Stimulated activated CD8-positive, alpha-beta memory T cell treated with anti-CD3 and anti-CD28 coated beads, Interleukin-12 subunit alpha, Interleukin-12 subunit beta, amount 100 ng/mL, for 1 hour (primary cell): ENCODE results near the gene CFAP44.
"Not testable (repeated sequence)": the region's sequence is repeated elsewhere in the genome, so short reads cannot be mapped to it uniquely, and the experiment has no call there.

Experiments used
- DNase-seq: peaks from one replicate; pipeline ENCODE4 v3.0.0-alpha.2; 2020; ENCODE audit warnings: low read depth

CFAP44 gene, protein sequence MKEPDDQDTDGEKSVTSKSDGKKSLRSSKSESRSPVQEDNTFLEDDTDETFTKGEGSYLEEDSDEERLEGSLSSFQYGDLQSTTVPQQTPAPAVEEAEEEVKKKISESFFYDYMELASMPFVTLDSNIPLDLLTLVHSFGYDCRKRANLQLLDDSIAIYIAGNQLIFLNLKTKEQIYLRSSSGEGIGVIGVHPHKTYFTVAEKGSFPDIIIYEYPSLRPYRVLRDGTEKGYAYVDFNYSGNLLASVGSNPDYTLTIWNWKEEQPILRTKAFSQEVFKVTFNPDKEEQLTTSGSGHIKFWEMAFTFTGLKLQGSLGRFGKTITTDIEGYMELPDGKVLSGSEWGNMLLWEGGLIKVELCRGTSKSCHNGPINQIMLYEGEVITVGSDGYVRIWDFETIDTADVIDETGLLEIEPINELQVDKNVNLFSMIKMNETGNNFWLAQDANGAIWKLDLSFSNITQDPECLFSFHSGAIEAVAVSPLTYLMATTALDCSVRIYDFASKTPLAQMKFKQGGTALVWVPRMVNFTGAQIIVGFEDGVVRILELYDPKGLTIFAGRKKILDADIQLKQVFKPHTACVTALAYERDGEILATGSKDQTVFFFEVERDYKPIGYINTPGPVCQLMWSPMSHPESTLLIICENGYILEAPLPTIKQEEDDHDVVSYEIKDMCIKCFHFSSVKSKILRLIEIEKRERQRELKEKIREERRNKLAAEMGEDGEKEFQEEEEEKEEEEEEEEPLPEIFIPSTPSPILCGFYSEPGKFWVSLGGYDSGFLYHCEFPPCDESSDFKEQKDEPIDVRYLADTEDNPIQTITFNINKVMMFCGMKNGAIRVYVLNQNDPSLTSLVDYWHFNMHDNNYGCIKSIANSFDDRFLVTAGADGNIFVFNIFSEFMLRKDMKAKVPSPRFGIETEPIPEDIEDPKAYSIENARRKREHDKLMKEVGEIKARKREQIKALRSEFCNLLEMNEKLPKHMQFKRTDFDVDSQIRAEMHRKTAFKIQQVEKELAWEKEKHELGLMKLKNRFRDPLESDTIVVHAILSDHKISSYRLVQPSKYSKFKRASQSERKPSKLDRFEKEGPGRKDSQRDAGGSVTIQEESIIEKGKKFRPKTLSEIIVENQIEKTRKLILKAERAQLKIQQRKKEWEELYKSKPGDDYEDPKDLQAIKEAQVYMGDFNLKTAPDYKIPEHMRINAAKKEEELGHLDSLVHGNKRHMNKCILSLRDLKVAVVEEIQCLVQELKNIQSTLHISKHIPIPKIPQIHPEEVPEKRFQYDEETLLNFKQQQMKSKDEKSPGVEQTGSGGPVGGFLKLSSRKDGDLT (N-terminal part only)

GRCh38 chr3:113441051-113441770 lies at the start of gene CFAP44:
Gene CFAP44, minus strand, starts transcription at chr3:113441493. Its CDS starts 7,829 bp downstream, at chr3:113433664.
- peak; percentile 19 for DNase-seq

DNA sequence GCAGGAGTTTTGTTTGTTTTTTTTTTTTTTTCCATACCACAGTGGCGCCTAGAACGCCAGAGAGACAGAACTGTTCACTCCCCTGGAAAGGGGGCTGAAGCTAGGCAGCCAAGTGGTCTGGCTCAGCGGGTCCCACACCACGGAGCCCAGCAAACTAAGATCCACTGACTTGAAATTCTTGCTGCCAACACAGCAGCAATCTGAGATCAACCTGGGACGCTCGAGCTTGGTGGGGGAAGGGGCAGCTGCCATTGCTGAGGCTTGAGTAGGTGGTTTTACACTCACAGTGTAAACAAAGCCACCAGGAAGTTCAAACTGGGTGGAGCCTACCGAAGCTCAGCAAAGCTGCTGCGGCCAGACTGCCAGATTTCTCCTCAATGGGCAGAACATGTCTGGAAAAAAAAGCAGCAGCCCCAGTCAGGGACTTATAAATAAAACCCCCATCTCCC lies 43.9 kb upstream of the CFAP44 start:
- DNase-seq: peak; percentile 1

DNA sequence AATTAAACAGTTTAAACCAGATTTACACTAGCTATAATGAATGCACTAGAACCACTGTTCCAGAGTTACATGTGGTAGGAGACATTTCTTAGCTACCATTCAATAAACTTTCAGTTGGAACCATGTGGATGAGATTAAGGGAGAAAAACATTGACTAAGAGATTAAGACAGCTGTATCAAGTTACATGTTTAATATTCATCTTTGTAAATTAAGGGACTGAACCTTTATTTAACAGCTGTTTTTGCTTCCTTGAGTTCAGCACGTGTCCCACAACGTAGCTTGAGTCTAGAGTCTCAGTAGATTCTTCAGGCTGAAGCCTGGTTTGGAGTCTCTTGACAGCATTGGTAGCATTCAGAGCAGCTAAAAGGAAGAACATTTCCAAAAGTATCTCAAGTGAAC lies 27.2 kb upstream of the CFAP44 start:
- DNase-seq: no peak

GRCh38 chr3:113461488-113461887 lies 20.2 kb upstream of the CFAP44 start:
- no peak for DNase-seq

- not testable (repeated sequence) for DNase-seq
Measured at GRCh38 chr3:113458554-113458953, 17.3 kb upstream of the CFAP44 start.

GRCh38 chr3:113455446-113455845 lies 14.2 kb upstream of the CFAP44 start:
- no peak for DNase-seq

DNA sequence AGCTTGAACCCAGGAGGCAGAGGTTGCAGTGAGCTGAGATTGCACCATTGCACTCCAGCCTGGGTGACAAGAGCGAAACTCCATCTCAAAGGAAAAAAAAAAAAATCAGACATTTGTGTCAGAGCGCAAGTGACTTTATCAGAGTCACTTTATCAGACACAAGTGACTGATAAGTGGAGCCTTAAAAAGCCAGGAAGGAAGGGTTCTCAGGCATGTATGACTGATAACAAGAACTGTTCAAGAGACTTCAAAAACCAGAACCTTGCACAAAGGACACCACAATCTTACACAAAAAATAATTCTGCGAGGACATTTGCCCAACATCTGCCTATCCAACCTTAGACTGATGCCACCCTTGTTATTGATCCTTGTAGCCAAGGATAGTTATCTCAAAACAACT lies 13.3 kb upstream of the CFAP44 start:
- no peak for DNase-seq

DNA sequence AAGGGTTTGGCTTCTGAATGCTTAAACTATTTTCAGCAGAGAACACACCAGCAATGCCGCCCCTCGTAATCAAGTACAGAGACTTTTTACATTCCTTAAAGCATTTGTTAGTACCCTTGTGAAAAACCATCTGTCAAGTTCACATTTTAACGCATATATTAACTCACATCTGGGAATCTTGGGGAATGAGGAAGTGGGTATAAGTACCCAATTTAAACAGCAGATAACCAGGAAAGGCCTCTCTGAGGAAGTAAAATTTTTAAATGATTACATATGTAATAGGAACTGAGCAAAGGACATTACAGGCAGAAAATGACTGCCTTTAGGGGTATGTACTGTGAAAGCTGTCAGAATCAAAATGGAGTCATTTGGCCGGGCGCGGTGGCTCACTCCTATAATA lies 12.8 kb upstream of the CFAP44 start:
- no peak for DNase-seq

GRCh38 chr3:113450911-113451310 lies 9.6 kb upstream of the CFAP44 start:
- no peak for DNase-seq

- DNase-seq: no peak
Measured at GRCh38 chr3:113439606-113440005, 1.7 kb downstream of the CFAP44 start.

- DNase-seq: no peak
Measured at GRCh38 chr3:113438224-113438623, 3.1 kb downstream of the CFAP44 start.

- no peak for DNase-seq
Measured at GRCh38 chr3:113437411-113437810, 3.9 kb downstream of the CFAP44 start.

DNA sequence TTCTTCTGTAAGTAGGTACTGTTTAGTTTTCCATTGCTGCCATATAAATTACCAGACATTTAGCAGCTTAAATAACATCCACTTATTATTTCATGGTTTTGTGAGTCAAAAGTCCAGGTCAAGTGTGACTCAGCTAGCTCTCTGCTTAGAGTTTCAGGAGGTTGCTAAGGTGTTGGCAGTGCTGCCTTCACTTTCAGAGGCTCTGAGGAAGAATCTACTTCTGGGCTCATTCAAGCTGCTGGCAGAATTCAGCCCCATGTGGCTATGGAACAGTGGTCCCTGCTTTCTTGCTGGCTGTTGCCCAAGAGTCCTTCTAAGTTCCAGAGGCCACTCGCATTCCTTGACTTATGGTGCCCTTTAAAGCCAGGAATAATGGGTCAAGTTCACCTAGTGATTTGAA lies 4.5 kb downstream of the CFAP44 start:
- DNase-seq: no peak

GRCh38 chr3:113431811-113432210 lies 9.5 kb downstream of the CFAP44 start:
- no peak for DNase-seq

GRCh38 chr3:113428581-113428980 lies 12.7 kb downstream of the CFAP44 start:
- DNase-seq: no peak

DNA sequence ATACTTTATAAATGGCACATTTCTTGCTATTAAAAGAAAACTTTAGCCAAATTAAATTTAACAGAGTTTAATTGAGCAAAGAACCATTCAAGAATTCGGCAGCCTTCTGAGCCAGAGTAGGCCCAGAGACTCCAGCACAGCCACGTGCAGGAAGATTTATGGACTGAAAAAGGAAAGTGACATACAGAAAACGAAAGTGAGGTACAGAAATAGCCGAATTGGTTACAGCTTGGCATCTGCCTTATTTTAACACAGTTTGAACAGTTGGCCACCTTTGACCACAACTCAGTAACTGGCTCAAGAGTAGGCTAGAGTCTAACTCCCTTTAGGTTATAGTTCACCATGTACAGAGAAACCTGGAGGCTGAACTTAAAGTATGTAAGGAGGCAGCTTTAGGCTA lies 17.6 kb downstream of the CFAP44 start:
- no peak for DNase-seq

DNA sequence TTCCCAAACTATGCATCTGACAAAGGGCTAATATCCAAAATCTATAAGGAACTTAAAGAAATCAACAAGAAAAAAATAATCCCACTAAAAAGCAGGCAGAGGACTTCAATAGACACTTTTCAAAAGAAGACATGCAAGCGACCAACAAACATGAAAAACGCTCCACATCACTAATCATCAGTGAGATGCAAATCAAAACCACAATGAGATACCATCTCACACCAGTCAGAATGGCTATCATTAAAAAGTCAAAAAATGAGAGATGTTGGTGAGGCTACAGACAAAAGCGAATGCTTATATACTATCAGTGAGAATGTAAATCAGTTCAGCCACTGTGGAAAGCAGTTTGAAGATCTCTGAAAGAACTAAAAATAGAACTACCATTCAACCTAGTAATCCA lies 20.2 kb downstream of the CFAP44 start:
- no peak for DNase-seq

DNA sequence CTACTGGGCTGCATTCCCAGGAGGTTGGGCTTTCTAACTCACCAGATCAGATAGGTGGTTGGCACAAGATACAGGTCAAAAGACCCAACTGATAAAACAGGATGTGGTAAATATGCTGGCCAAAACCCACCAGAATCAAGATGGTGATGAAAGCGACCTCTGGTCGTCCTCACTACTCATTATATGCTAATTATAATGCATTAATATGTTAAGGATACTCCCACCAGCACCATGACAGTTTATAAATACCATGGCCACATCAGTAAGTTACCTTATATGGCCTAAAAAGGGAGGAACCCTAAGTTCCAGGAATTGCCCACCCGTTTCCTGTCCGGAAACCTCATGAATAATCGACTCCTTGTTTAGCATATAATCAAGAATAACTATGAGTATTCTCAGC lies 31.6 kb downstream of the CFAP44 start:
- no peak for DNase-seq

GRCh38 chr3:113405180-113405579 lies 36.1 kb downstream of the CFAP44 start:
- no peak for DNase-seq

- no peak for DNase-seq
Measured at GRCh38 chr3:113404637-113405036, 36.7 kb downstream of the CFAP44 start.
